Measurements from ENCODE around the gene BMP10.

The BMP10 gene

DNA sequence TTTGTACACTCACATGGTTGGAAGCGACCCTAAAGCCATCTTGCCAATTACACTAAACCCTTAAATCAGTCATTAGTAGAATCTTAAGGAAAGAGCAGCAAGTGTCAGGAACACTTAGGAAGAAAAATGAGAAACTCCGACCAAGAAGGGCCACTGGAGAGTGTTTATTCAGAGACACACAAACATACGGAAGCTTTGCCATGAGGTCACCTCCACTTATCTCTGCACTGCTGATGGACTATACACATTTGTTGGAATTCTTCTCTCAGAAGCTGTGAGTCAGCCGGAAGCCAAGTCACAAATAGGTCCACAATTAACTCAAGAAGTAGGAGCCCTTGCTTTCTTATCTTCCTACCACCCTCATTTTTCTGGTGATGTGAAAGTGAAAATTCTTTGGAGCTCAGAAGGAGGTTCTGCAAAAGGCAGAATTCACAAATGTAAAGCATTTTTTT is 21.6 kb downstream of the BMP10 start:
- in situ Hi-C loops (cut with MboI; ENCODE audit: low pct_unique_long_range_greater_than_20kb, low sequenced_read_pairs, unreplicated experiment), result loop anchor here (10.0 kb wide), 1 partner anchor 55 kb away; no protein-coding TSS in a partner anchor
- DNase-seq (ENCODE audit: low spot score), result no peak
- TF ChIP-seq, protein P1, sequence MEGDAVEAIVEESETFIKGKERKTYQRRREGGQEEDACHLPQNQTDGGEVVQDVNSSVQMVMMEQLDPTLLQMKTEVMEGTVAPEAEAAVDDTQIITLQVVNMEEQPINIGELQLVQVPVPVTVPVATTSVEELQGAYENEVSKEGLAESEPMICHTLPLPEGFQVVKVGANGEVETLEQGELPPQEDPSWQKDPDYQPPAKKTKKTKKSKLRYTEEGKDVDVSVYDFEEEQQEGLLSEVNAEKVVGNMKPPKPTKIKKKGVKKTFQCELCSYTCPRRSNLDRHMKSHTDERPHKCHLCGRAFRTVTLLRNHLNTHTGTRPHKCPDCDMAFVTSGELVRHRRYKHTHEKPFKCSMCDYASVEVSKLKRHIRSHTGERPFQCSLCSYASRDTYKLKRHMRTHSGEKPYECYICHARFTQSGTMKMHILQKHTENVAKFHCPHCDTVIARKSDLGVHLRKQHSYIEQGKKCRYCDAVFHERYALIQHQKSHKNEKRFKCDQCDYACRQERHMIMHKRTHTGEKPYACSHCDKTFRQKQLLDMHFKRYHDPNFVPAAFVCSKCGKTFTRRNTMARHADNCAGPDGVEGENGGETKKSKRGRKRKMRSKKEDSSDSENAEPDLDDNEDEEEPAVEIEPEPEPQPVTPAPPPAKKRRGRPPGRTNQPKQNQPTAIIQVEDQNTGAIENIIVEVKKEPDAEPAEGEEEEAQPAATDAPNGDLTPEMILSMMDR (IDR thresholded peaks at IDR 0.05; ENCODE audit: extremely low read depth, insufficient read depth, missing control alignments), result no peak

DNA sequence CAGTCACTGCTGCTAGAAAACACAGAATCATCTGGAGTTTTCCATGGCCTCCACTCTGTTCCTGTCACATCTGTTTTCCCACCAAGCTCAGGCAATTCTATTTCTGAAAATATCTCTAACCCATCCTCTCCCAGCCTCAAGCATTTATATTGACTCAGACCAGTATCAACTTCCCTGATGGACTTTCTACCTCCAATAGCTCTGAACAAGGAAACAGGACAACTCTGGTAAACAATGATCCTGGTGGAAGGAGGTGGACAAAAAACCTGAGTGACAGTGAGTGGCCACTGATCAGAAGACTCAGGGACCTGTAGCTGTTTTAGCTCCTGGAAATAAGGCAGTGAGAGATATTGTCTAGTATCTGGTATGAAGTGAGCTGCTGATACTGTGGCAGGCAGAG is 23.4 kb downstream of the BMP10 start:
- TF ChIP-seq, protein P1 (IDR thresholded peaks at IDR 0.05; ENCODE audit: extremely low read depth, insufficient read depth, missing control alignments), result no peak

DNA sequence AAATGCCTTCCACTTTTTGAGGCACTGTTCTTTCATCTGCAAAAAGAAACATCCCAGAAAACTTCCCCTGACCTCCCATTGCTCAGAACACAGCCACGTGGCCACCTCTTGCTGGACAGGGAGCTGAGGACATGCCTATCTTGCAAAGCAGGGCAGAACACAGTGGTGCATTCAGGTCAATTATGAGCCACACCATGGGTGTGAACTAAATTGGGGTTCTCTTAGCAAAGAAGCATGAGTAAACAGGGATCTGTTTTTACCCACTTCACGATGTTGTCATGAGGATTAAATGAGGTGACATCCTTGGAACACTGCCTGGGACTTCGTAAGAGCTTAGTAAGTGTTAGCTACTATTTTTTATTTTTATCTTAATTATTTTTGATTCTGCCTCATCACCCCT is 25.1 kb downstream of the BMP10 start:
- no peak for DNase-seq (ENCODE audit: low spot score)
- in situ Hi-C loops (cut with MboI; ENCODE audit: low pct_unique_long_range_greater_than_20kb, low sequenced_read_pairs, unreplicated experiment), result loop anchor here (10.0 kb wide), 1 partner anchor 59 kb away; no protein-coding TSS in a partner anchor
- TF ChIP-seq, protein P1 (IDR thresholded peaks at IDR 0.05; ENCODE audit: extremely low read depth, insufficient read depth, missing control alignments), result no peak

More for the DNA sequence above, 23.4 kb downstream of the BMP10 start:
- DNase-seq (ENCODE audit: low spot score), result no peak
- in situ Hi-C loops (cut with MboI; ENCODE audit: low pct_unique_long_range_greater_than_20kb, low sequenced_read_pairs, unreplicated experiment), result loop anchor here (10.0 kb wide), 1 partner anchor 57 kb away; no protein-coding TSS in a partner anchor

DNA sequence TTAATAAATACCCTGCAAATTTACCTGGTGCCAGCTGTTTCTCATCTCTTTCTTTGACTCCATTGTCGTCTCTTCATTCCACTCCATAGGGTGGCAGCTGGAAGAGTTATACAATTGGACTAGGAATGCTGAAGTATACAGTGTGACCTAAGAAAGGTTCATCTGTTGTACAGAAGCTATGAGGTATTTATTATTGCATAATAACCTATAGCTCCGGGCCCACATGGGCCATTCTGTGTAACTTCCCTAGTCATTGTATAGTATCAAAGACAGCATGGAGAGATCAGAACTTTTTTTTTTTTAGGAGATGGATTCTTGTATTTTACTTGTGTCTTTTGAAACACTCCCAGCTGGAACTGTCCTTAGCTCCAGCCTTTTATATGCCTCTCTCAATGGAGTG is 26.2 kb downstream of the BMP10 start:
- TF ChIP-seq, protein P1 (IDR thresholded peaks at IDR 0.05; ENCODE audit: extremely low read depth, insufficient read depth, missing control alignments), result no peak
- DNase-seq (ENCODE audit: low spot score), result no peak
- in situ Hi-C loops (cut with MboI; ENCODE audit: low pct_unique_long_range_greater_than_20kb, low sequenced_read_pairs, unreplicated experiment), result loop anchor here (10.0 kb wide), 1 partner anchor 60 kb away; no protein-coding TSS in a partner anchor

DNA sequence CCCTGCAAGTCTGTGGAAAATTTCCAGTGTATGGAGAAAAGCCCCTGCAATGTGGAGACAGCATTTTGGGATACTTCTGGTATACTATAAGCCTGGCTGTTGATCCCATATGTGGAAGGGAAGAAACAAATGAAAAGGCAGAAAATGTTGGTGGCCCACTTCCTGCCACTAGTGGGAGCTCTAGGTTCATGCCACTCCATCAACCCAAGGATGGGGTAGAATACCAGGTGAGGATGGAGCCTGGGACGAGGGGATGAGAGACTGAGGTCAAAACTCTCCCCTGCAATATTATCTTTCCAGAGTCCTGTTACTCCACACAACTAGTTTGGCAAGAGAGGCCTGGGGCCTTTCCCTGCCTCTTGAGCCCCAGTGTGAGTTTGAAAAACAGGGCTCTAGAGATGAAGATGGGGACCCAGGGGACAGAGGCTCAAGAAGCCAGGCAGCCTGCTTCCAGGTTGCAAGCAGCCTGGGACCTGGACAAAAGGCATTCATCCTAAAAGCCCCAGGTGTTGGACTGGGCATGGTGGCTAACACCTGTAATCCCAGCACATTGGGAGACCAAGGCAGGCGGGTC is 31.9 kb downstream of the BMP10 start:
- TF ChIP-seq, protein P1 (IDR thresholded peaks at IDR 0.05; ENCODE audit: extremely low read depth, insufficient read depth, missing control alignments), result peak; percentile 42
- in situ Hi-C loops (cut with MboI; ENCODE audit: low pct_unique_long_range_greater_than_20kb, low sequenced_read_pairs, unreplicated experiment), result no loop called here
- no peak for DNase-seq (ENCODE audit: low spot score)

DNA sequence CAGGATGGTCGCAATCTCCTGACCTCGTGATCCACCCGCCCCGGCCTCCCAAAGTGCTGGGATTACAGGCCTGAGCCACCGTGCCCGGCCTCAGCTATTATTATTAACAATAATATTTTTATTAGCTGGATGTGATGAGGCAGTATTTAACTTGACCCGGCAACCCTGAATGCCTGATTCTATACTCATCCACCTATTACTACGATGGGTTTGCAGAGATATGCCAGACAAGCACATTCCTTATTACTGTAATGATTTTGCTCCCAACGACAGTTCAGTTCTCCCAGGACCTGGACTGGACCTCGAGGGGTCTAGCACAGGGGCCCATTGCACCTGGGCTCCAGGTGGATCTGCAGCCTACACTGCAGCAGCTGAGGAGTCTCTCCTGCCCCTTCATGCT is 32.6 kb downstream of the BMP10 start:
- in situ Hi-C loops (cut with MboI; ENCODE audit: low pct_unique_long_range_greater_than_20kb, low sequenced_read_pairs, unreplicated experiment), result no loop called here

More for the DNA sequence above, 32.6 kb downstream of the BMP10 start:
- TF ChIP-seq, protein P1 (IDR thresholded peaks at IDR 0.05; ENCODE audit: extremely low read depth, insufficient read depth, missing control alignments), result no peak
- no peak for DNase-seq (ENCODE audit: low spot score)
